ENCODE data around the gene MDGA2.

- TF ChIP-seq POLR2A (IDR thresholded peaks at IDR 0.05) = no peak
- TF ChIP-seq CTCF (IDR thresholded peaks at IDR 0.05) = no peak
Observed at GRCh38 chr14:47155395-47155794, 520.0 kb downstream of the MDGA2 start.

Data from heart left ventricle (tissue), 13 donors.